GM12801 (cell line): ENCODE measurements around the gene TRPM3.

ENCODE experiments used
- CTCF ChIP-seq: IDR thresholded peaks from one replicate; pipeline ENCODE4 v1.5.1; 2011; ENCODE audit warnings: control low read depth; ENCODE audit not compliant: insufficient read length; ENCODE audit errors: extremely low read depth

The TRPM3 gene

DNA sequence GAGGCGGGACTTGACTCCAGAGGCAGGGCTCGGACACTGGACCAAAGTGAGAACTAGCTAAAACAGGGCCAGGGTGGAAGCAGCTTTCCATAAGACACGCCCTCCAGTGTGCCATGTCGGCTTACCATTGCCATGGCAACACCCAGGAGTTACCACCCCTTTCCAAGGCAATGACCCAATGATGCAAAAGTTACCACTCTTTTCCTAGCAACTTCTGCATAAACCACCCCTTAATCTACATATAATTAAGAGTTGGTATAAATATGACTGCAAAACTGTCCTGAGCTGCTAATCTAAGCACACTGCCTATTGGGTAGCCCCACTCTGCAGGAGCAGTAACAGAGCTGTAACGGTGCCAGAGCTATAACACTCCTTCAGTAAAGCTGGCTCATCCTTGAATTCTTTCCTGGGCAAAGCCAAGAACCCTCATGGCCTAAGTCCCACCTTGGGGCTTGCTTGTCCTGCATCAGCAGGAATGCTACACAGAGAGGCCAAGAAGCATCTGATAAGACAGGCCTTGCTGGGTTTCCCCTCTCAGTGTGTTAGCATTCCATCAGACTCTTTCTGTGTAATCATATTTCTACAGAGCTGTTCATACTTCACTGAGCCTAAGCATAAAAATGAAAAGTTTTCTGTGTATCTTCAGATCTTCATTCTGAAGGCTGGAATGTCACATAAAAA is 444.2 kb downstream of the TRPM3 start:
- TF ChIP-seq CTCF = no peak

DNA sequence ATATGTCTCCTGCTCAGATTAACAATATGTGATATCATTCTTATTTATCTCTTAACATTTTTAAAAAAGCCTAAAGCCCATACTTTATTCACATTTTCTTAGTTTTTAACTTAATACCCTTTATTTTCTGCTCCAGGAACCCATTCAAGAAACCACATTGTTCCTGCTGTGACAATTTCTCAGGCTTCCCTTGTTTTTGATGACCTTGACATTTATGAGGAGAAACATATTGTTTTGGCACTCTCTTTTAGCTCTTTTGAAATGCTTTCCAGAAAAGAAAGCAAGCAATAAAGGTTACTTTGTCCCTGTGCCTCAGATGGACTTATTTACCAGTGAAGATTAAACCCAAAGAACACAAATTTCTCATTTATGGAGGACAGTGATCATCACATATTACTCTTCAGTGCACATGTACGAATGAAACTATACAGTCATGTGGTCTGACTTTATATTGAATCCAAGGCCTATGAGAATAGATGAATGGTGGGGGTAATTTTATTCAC is 445.5 kb downstream of the TRPM3 start:
- no peak for TF ChIP-seq CTCF

DNA sequence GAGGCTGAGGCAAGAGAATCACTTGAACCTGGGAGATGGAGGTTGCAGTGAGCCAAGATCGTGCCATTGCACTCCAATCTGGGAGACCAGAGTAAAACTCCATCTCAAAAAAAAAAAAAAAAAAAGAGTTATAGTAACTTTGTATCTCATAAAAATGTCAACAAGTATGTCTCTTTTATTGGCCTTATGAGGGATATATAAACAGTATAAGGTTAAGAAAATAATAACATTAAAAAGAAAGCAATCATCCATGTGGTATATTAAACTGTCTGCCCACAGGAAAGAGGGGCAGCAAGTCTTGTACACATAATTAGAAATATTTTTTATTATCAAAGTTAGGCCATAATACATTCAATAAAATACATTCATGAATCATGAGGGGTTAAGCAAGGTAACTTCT is 447.6 kb downstream of the TRPM3 start:
- no peak for TF ChIP-seq CTCF

DNA sequence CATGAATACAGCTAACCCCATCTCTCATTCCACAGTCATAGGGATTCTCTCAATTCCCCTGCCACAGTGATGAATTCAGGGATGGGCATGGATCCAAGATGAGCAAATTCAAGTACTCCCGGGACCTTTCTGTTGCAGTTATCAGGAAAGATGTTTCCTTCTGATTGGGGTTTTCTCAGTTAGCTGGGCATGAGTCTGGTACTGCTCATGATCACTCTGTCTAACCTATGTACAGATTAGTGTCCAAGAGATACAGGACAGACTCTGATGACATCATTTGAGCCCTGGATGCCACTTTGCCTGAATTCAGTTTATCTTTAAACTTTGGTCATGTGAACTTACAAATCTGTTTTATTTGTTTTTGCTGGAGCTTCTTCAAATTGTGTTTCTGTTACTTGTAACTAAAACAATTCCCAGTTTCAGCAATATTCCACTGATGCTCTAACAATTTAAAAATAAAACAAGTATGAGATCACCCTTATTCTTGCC is 449.2 kb downstream of the TRPM3 start:
- no peak for TF ChIP-seq CTCF

DNA sequence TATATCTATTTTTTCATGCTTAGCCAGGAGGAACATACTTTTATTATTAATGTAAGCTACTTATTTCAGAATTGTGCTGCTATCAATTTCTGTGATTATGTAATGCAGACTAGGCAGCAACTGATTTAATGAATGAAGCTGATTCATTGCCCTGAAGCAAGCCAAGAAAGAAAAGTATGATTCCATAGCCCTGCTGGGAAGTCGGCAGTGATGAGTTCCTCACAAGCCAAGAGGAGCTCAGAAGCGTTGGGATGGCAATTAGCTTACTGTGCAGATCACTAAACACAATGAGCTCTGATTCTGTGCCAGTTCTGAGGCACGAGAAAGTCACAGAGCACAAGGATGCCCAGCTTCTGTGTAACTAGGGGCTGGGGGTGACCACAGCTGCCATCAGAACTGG is 452.7 kb downstream of the TRPM3 start:
- no peak for TF ChIP-seq CTCF

- no peak for TF ChIP-seq CTCF
Measured at GRCh38 chr9:70658765-70659164, 462.7 kb downstream of the TRPM3 start.

DNA sequence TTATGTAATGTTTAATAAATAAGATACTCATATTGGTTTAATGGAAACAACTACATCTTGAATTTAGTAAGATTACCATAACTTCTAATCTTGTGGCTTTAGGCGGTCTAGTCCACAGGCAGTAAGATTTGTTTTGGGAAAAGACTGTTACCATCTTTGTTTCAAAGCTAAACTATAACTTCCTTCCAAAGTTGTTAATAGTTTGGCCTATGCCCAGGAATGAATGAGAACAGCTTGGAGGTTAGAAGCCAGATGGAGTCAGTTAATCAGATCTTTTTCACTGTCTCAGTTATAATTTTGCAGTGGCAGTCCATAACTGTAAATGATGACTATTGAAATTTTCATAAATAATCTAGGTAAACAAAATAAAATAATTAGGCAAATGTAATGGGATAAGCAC is 465.1 kb downstream of the TRPM3 start:
- TF ChIP-seq CTCF = no peak
